Skin of body (tissue), 2 donors: ENCODE data around the gene EEF1AKMT3. TPM values are rescaled to one million over a fixed set of nuclear protein-coding genes. Genes with fewer than 3 reads are reported as not detected.

ENCODE experiments used
- small RNA-seq: library from RNA; depleted of rRNA; stranded (forward); fragments of <200 nt; gene quantifications from one replicate; pipeline ENCODE3, GENCODE V24; 2014; ENCODE audit warnings: low replicate concordance
- total RNA-seq: library from RNA; depleted of rRNA; stranded (reverse); fragments of >200 nt; gene quantifications from one replicate; pipeline ENCODE4 v1.2.3, GENCODE V29; 2014

The EEF1AKMT3 gene
- total RNA-seq, 1 donor from 2014 or later: 8.9 TPM

Small RNA genes lying within 50 kb of the gene (small RNA-seq; reads per million reads assigned to genes)
- gene MIR26A2 (8.9 reads per million, percentile 92 among the genes with 10 or more reads in this experiment), gene RNU6-1083P (not detected)

Other genes with a start within 250 kb of the EEF1AKMT3 start
- 13.0 TPM for gene MBD6, start 249.8 kb upstream of the EEF1AKMT3 start, total RNA-seq
- 62.0 TPM for gene DCTN2, start 225.4 kb upstream of the EEF1AKMT3 start, total RNA-seq
- gene KIF5A, start 222.6 kb upstream of the EEF1AKMT3 start, total RNA-seq: 0.39 TPM
- gene PIP4K2C, start 181.4 kb upstream of the EEF1AKMT3 start, total RNA-seq: 11.0 TPM
- 16.6 TPM for gene DTX3, start 167.8 kb upstream of the EEF1AKMT3 start, total RNA-seq
- 32.5 TPM for gene ARHGEF25, start 161.2 kb upstream of the EEF1AKMT3 start, total RNA-seq
- 1.7 TPM for gene B4GALNT1, start 139.4 kb upstream of the EEF1AKMT3 start, total RNA-seq
- 135 TPM for gene OS9, start 78.5 kb upstream of the EEF1AKMT3 start, total RNA-seq
- gene AGAP2, start 33.9 kb upstream of the EEF1AKMT3 start, total RNA-seq: 1.1 TPM
- gene TSPAN31, start 27.6 kb upstream of the EEF1AKMT3 start, total RNA-seq: 44.0 TPM
- gene CDK4, start 20.3 kb upstream of the EEF1AKMT3 start, total RNA-seq: 69.6 TPM
- gene MARCHF9, start 17.5 kb upstream of the EEF1AKMT3 start, total RNA-seq: 5.9 TPM
- gene CYP27B1, start 5.5 kb upstream of the EEF1AKMT3 start, total RNA-seq: 0.79 TPM
- gene METTL1, start 509 bp upstream of the EEF1AKMT3 start, total RNA-seq: 9.0 TPM
- gene TSFM, start 10.2 kb downstream of the EEF1AKMT3 start, total RNA-seq: 12.9 TPM
- gene AVIL, start 46.1 kb downstream of the EEF1AKMT3 start, total RNA-seq: 2.8 TPM
- gene CTDSP2, start 74.1 kb downstream of the EEF1AKMT3 start, total RNA-seq: 75.5 TPM
- 11.3 TPM for gene ATP23, start 169.0 kb downstream of the EEF1AKMT3 start, total RNA-seq